Thymus (tissue), 11 donors: ENCODE results near the gene CRTC1. TPM values are rescaled to one million over a fixed set of nuclear protein-coding genes. Genes with fewer than 3 reads are reported as not detected.

Experiments
- DNase-seq, 9 donors: peaks; one replicate each; pipeline ENCODE4 v3.0.0-alpha.2; 2013; ENCODE audit warnings: low spot score in 9 of 9, low read depth in 6 of 9, missing footprints in 1 of 9
- H3K27ac ChIP-seq, 2 donors: one replicate each; pipeline ENCODE4 v1.5.1; 2013; ENCODE audit warnings: control low read depth in 1 of 2, low read depth in 1 of 2, low read length in 1 of 2, mild to moderate bottlenecking in 1 of 2, moderate library complexity in 1 of 2
- H3K27me3 ChIP-seq, 2 donors: one replicate each; pipeline ENCODE4 v1.5.1; 2013; ENCODE audit warnings: low read length in 1 of 2; ENCODE audit not compliant: control insufficient read depth in 2 of 2, insufficient read depth in 1 of 2
- H3K36me3 ChIP-seq, 2 donors: one replicate each; pipeline ENCODE4 v1.5.1; 2013; ENCODE audit warnings: low read length in 1 of 2, mild to moderate bottlenecking in 1 of 2, moderate library complexity in 1 of 2; ENCODE audit not compliant: control insufficient read depth in 2 of 2, insufficient read depth in 2 of 2
- H3K4me1 ChIP-seq, 2 donors: one replicate each; pipeline ENCODE4 v1.5.1; 2013; ENCODE audit warnings: low read length in 2 of 2; ENCODE audit not compliant: control insufficient read depth in 2 of 2, insufficient read depth in 2 of 2
- H3K4me3 ChIP-seq, 2 donors: one replicate each; pipeline ENCODE4 v1.5.1; 2013; ENCODE audit warnings: low read length in 2 of 2, control low read depth in 1 of 2, mild to moderate bottlenecking in 1 of 2
- H3K9me3 ChIP-seq, 2 donors: one replicate each; pipeline ENCODE4 v1.5.1; 2013; ENCODE audit warnings: low read length in 1 of 2, mild to moderate bottlenecking in 1 of 2; ENCODE audit not compliant: control insufficient read depth in 2 of 2, insufficient read depth in 1 of 2
- WGBS: extraction: QIAGEN DNeasy Blood & Tissue Kit; methylation state at CpG from one replicate; pipeline ENCODE4 v1.1.7; 2013; 5-methylcytosine and 5-hydroxymethylcytosine counted together
- polyA plus RNA-seq: library from polyadenylated mRNA; stranded (reverse); fragments of 200-250 nt; gene quantifications from one replicate; pipeline ENCODE4 v1.2.3, GENCODE V29; 2013
- total RNA-seq: library from RNA; stranded (reverse); fragments of 120-200 nt; gene quantifications from one replicate; pipeline ENCODE4 v1.2.4, GENCODE V29; 2013
- donor health status: healthy.

Gene CRTC1
- total and polyA plus RNA-seq, 2 donors, result 1.2 to 9.7 TPM

GRCh38 chr19:18776736-18777135 is 93.3 kb downstream of the CRTC1 start:
- H3K36me3 ChIP-seq, result no peaks in the 10 kb centered on the region
- peaks cover 0 to 52% of the 10 kb centered on the region in 2 donors for H3K27me3 ChIP-seq
- H3K4me1 ChIP-seq, result no peaks in the 10 kb centered on the region
- no peak for DNase-seq
- H3K4me3 ChIP-seq, result no peak overlapping the region
- WGBS, result 96% methylated on average over 12 of the region's 12 CpGs
- H3K27ac ChIP-seq, result no peak overlapping the region
- no peaks in the 10 kb centered on the region for H3K9me3 ChIP-seq

GRCh38 chr19:18777301-18778075 is 94.0 kb downstream of the CRTC1 start:
- H3K27ac ChIP-seq, result no peak overlapping the region
- peaks cover 0 to 56% of the 10 kb centered on the region in 2 donors for H3K27me3 ChIP-seq
- no peaks in the 10 kb centered on the region for H3K4me1 ChIP-seq
- no peaks in the 10 kb centered on the region for H3K36me3 ChIP-seq
- no peak for DNase-seq
- WGBS, result 88% methylated on average over 71 of the region's 71 CpGs
- no peaks in the 10 kb centered on the region for H3K9me3 ChIP-seq
- no peak overlapping the region for H3K4me3 ChIP-seq

- Histone ChIP-seq H3K27me3 (peaks cover 0 to 57% of the 10 kb centered on the region in 2 donors), H3K4me1 (no peaks in the 10 kb centered on the region), H3K9me3 (no peaks in the 10 kb centered on the region), H3K27ac (no peak overlapping the region), H3K4me3 (no peak overlapping the region), H3K36me3 (no peaks in the 10 kb centered on the region)
- no peak for DNase-seq
- 93% methylated on average over 11 of the region's 11 CpGs for WGBS
Measured at GRCh38 chr19:18778076-18778389, 94.6 kb downstream of the CRTC1 start.

- no peaks in the 10 kb centered on the region for H3K9me3 ChIP-seq
Measured at GRCh38 chr19:18778826-18779495, 95.5 kb downstream of the CRTC1 start.

GRCh38 chr19:18780081-18780480 is 96.6 kb downstream of the CRTC1 start:
- no peaks in the 10 kb centered on the region for H3K4me1 ChIP-seq
- no peak overlapping the region for H3K27ac ChIP-seq
- no peak for DNase-seq
- H3K27me3 ChIP-seq, result peaks cover 7 to 74% of the 10 kb centered on the region in 2 donors
- peaks cover 0 to 2% of the 10 kb centered on the region in 2 donors for H3K9me3 ChIP-seq
- H3K36me3 ChIP-seq, result no peaks in the 10 kb centered on the region
- 97% methylated on average over 17 of the region's 17 CpGs for WGBS
- H3K4me3 ChIP-seq, result no peak overlapping the region

More at GRCh38 chr19:18778826-18779495, 95.5 kb downstream of the CRTC1 start:
- H3K27me3 ChIP-seq, result peaks cover 0 to 63% of the 10 kb centered on the region in 2 donors
- no peak overlapping the region for H3K4me3 ChIP-seq
- no peaks in the 10 kb centered on the region for H3K4me1 ChIP-seq
- WGBS, result 96% methylated on average over 14 of the region's 14 CpGs
- DNase-seq, result no peak
- H3K27ac ChIP-seq, result no peak overlapping the region
- H3K36me3 ChIP-seq, result no peaks in the 10 kb centered on the region

- peaks cover 0 to 6% of the 10 kb centered on the region in 2 donors for H3K9me3 ChIP-seq
- H3K36me3 ChIP-seq, result no peaks in the 10 kb centered on the region
- H3K4me3 ChIP-seq, result no peak overlapping the region
- DNase-seq, result no peak
- H3K4me1 ChIP-seq, result peaks cover 0 to 5% of the 10 kb centered on the region in 2 donors
- WGBS, result 89% methylated on average over 10 of the region's 10 CpGs
- H3K27ac ChIP-seq, result no peak overlapping the region
- peaks cover 7 to 80% of the 10 kb centered on the region in 2 donors for H3K27me3 ChIP-seq
Measured at GRCh38 chr19:18780631-18781030, 97.2 kb downstream of the CRTC1 start.

- Histone ChIP-seq H3K27me3 (peaks cover 12 to 84% of the 10 kb centered on the region in 2 donors), H3K4me3 (no peak overlapping the region), H3K27ac (no peak overlapping the region), H3K36me3 (no peaks in the 10 kb centered on the region), H3K4me1 (peaks cover 0 to 5% of the 10 kb centered on the region in 2 donors), H3K9me3 (peaks cover 0 to 6% of the 10 kb centered on the region in 2 donors)
- WGBS, result 97% methylated on average over 14 of the region's 14 CpGs
- no peak for DNase-seq
Measured at GRCh38 chr19:18781047-18781600, 97.6 kb downstream of the CRTC1 start.

GRCh38 chr19:18781885-18782527 is 98.5 kb downstream of the CRTC1 start:
- H3K36me3 ChIP-seq, result no peaks in the 10 kb centered on the region
- no peak for DNase-seq
- no peak overlapping the region for H3K4me3 ChIP-seq
- H3K9me3 ChIP-seq, result peaks cover 0 to 12% of the 10 kb centered on the region in 2 donors
- no peak overlapping the region for H3K27ac ChIP-seq
- H3K27me3 ChIP-seq, result peaks cover 19 to 84% of the 10 kb centered on the region in 2 donors
- WGBS, result 80% methylated on average over 20 of the region's 20 CpGs
- peaks cover 0 to 5% of the 10 kb centered on the region in 2 donors for H3K4me1 ChIP-seq
